PC-3 (cell line): Measurements from ENCODE around the gene GSTT2. TPM values are rescaled to one million over a fixed set of nuclear protein-coding genes. Genes with fewer than 3 reads are reported as not detected.
"Not testable (repeated sequence)": the region's sequence is repeated elsewhere in the genome, so short reads cannot be mapped to it uniquely, and the experiment has no call there.

ENCODE experiments used
- ATAC-seq: fragments of 200-7000 bp; cut with Tn5 transposase; 2 replicates; pipeline ENCODE4 v1.9.1; 2020; ENCODE audit warnings: mild to moderate bottlenecking, moderate library complexity
- BruUV-seq: library from RNA; stranded (reverse); fragments of 400-500 nt; replicated peaks from 2 replicates; lab custom pipeline; 2021; lab: Mats Ljungman, UMichigan
- CTCF ChIA-PET: fragments of 300-600 bp; sonication (Branson Sonifier 250); formaldehyde crosslinking; loops from one replicate; lab custom pipeline; 2022; ENCODE audit warnings: antibody characterized with exemption; lab: Charles Lee
- POLR2A ChIA-PET: fragments of 300-600 bp; sonication (Branson Sonifier 250); formaldehyde crosslinking; loops from one replicate; lab custom pipeline; 2022; ENCODE audit warnings: antibody characterized with exemption; ENCODE audit not compliant: unreplicated experiment; lab: Charles Lee
- DNase-seq: peaks from one replicate; pipeline ENCODE4 v3.0.0-alpha.2; 2015
- H2AFZ ChIP-seq: fragments of 300-600 bp; sonication (generic); 2 replicates; pipeline ENCODE4 v1.6.0; 2016; ENCODE audit warnings: antibody characterized with exemption, low read length
- H3F3A ChIP-seq: fragments of 300-600 bp; sonication (generic); one replicate; pipeline ENCODE4 v1.6.0; 2017; ENCODE audit warnings: antibody characterized with exemption, low read length, control low read depth, mild to moderate bottlenecking; ENCODE audit not compliant: unreplicated experiment
- H3K27ac ChIP-seq: fragments of 300-600 bp; sonication (generic); 2 replicates; pipeline ENCODE4 v1.5.1; 2016; ENCODE audit warnings: mild to moderate bottlenecking, low read length
- H3K27me3 ChIP-seq: fragments of 300-600 bp; sonication (generic); 2 replicates; pipeline ENCODE4 v1.6.1; 2016; ENCODE audit warnings: low read length, mixed read lengths
- H3K36me3 ChIP-seq: fragments of 300-600 bp; sonication (generic); 2 replicates; pipeline ENCODE4 v1.6.1; 2016; ENCODE audit warnings: low read depth, mixed run types, low read length, mixed read lengths
- H3K4me1 ChIP-seq: fragments of 300-600 bp; sonication (generic); 2 replicates; pipeline ENCODE4 v1.5.1; 2016; ENCODE audit warnings: low read length; ENCODE audit not compliant: insufficient read depth
- H3K4me2 ChIP-seq: fragments of 300-600 bp; sonication (generic); 2 replicates; pipeline ENCODE4 v1.6.0; 2016; ENCODE audit warnings: low read length
- H3K4me3 ChIP-seq: fragments of 300-600 bp; sonication (generic); 2 replicates; pipeline ENCODE4 v1.5.1; 2016; ENCODE audit warnings: mild to moderate bottlenecking, low read length, mixed read lengths
- H3K79me2 ChIP-seq: fragments of 300-600 bp; sonication (generic); 2 replicates; pipeline ENCODE4 v1.6.1; 2017; ENCODE audit warnings: low read length, mixed read lengths
- H3K9ac ChIP-seq: fragments of 300-600 bp; sonication (generic); 2 replicates; pipeline ENCODE4 v1.6.0; 2016; ENCODE audit warnings: mild to moderate bottlenecking, low read length
- H3K9me2 ChIP-seq: fragments of 300-600 bp; sonication (generic); replicated peaks from 2 replicates; pipeline ENCODE4 v1.6.1; 2016; ENCODE audit warnings: mixed run types, low read length, mixed read lengths
- H3K9me3 ChIP-seq: fragments of 300-600 bp; sonication (generic); 2 replicates; pipeline ENCODE4 v1.6.1; 2016; ENCODE audit warnings: low read length, mixed read lengths
- H4K20me1 ChIP-seq: fragments of 300-600 bp; sonication (generic); 2 replicates; pipeline ENCODE4 v1.6.1; 2016; ENCODE audit warnings: low read length, mixed read lengths
- intact Hi-C: fragments of 100-400 bp; cut with micrococcal nuclease; formaldehyde crosslinking; loops from 2 replicates; pipeline ENCODE4 v1.9.0; 2023
- total RNA-seq: library from RNA; depleted of rRNA; stranded (reverse); fragments of >200 nt; gene quantifications from 2 replicates; pipeline ENCODE4 v1.2.3, GENCODE V29; 2014
- TF ChIP-seq, protein P1 (sequence below): fragments of 300-600 bp; sonication (generic); conservative IDR thresholded peaks from 2 replicates; pipeline ENCODE4 v1.5.1; 2017; ENCODE audit warnings: antibody characterized with exemption, low read depth, mild to moderate bottlenecking, low read length

Gene GSTT2
- total RNA-seq, 1 experiment from 2014 or later: not detected

DNA sequence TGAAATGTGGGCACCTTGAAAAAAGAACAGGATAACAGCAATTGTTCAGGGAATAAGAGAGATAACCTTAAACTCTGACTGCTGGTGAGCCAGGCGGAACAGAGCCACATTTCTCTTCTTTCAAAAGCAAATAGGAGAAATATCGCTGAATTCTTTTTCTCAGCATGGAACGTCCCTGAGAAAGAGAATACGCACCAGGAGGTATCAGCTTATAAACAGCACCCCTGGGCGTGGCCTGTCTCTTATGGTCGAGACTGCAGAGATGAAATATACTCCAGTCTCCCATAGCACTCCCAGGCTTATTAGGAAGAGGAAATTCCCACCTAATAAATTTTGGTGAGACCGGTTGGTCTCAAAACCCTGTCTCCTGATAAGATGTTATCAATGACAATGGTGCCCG is 24.0 kb upstream of the GSTT2 start:
- H3K9me2 ChIP-seq, H3K27ac ChIP-seq, H2AFZ ChIP-seq, H3K9me3 ChIP-seq, H3K9ac ChIP-seq, CTCF ChIA-PET, ATAC-seq, H3K79me2 ChIP-seq, H3K27me3 ChIP-seq, H3K36me3 ChIP-seq, H3K4me3 ChIP-seq, H4K20me1 ChIP-seq, BruUV-seq, H3K4me1 ChIP-seq, H3K4me2 ChIP-seq, H3F3A ChIP-seq, DNase-seq, POLR2A ChIA-PET: not testable (repeated sequence)
- intact Hi-C loops: loop anchor here (10.0 kb wide), 1 partner anchor 219 kb away; no protein-coding TSS in a partner anchor

DNA sequence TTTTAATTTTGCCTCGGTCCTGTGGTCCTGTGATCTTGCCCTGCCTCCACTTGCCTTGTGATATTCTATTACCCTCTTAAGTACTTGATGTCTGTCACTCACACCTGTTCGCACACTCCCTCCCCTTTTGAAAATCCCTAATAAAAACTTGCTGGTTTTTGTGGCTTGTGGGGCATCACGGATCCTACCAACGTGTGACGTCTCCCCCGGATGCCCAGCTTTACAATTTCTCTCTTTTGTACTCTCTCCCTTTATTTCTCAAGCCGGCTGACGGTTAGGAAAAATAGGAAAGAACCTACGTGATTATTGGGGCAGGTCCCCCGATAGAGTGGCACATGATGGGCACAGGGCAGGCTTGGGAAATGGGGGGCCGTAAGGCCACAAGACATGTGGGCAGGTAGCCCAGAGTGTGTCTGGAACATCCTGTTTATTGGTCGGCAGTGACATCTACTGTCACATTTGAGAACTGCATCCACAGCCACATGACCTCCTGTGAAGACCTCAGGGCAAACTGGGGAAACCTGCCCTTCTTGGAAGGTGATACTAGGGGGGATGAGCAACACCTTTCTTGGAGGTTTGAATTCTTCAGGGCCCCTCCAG is 23.5 kb upstream of the GSTT2 start:
- BruUV-seq, H3F3A ChIP-seq, H3K27me3 ChIP-seq, H3K4me3 ChIP-seq, H3K9me3 ChIP-seq, H3K79me2 ChIP-seq, H3K36me3 ChIP-seq, H4K20me1 ChIP-seq, POLR2A ChIA-PET, CTCF ChIA-PET, H3K27ac ChIP-seq, H3K9me2 ChIP-seq, H3K4me1 ChIP-seq, H3K4me2 ChIP-seq, H3K9ac ChIP-seq: not testable (repeated sequence)
- peak; percentile 52 for ATAC-seq
- TF ChIP-seq, protein P1, sequence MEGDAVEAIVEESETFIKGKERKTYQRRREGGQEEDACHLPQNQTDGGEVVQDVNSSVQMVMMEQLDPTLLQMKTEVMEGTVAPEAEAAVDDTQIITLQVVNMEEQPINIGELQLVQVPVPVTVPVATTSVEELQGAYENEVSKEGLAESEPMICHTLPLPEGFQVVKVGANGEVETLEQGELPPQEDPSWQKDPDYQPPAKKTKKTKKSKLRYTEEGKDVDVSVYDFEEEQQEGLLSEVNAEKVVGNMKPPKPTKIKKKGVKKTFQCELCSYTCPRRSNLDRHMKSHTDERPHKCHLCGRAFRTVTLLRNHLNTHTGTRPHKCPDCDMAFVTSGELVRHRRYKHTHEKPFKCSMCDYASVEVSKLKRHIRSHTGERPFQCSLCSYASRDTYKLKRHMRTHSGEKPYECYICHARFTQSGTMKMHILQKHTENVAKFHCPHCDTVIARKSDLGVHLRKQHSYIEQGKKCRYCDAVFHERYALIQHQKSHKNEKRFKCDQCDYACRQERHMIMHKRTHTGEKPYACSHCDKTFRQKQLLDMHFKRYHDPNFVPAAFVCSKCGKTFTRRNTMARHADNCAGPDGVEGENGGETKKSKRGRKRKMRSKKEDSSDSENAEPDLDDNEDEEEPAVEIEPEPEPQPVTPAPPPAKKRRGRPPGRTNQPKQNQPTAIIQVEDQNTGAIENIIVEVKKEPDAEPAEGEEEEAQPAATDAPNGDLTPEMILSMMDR: peak; percentile 62
- H2AFZ ChIP-seq: 0 out of 2 replicates have a peak overlapping the region, but pooled peaks have one; percentile 48
- intact Hi-C loops: loop anchor here (10.0 kb wide), 1 partner anchor 218 kb away; no protein-coding TSS in a partner anchor
- DNase-seq: peak; percentile 85

DNA sequence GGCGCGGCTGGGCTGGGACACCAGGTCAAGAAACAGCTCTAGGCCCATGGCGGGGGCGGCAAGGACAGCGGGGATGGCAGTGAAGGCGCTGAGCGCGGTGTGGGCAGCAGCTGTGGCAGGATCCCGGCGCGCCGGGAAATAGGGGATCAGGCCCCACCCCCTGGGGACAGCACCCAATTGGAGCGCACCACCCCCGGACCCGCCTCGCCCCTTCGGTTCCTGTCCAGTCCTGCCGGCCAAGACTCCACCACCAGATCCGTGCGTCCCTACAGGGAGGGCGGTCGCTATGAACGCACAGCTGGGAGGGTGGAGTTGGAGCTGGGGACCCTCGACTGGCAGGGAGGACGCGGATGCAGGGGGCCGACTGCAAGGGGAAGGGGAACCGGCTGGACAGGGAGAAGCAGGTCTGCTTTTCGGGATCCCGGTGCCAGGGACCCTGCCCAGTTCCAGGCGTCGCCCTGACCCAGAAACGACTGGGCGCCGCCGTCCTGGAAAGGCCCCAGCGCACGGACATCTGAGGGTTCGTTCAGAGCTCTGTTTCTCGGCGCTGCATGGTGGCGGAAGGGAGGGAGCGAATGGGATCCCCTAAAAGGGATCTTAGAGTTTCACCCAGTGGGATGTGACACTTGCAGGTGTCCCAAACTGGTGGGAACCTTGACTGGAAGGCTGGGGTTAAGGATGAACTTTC is 18.7 kb upstream of the GSTT2 start, which contains the start of gene GSTT2B:
Gene GSTT2B (minus strand): TSS at position 112 of the 688 bp plus-strand sequence. CDS start 64 bp downstream, at position 48.
- H3K9me3 ChIP-seq, DNase-seq, H3F3A ChIP-seq, H3K36me3 ChIP-seq, H3K9ac ChIP-seq, BruUV-seq, H4K20me1 ChIP-seq, H3K79me2 ChIP-seq, H3K27ac ChIP-seq, CTCF ChIA-PET, H3K9me2 ChIP-seq, H2AFZ ChIP-seq, POLR2A ChIA-PET, intact Hi-C loops, H3K27me3 ChIP-seq, H3K4me1 ChIP-seq, H3K4me3 ChIP-seq, H3K4me2 ChIP-seq: not testable (repeated sequence)
- ATAC-seq: peak; percentile 89

DNA sequence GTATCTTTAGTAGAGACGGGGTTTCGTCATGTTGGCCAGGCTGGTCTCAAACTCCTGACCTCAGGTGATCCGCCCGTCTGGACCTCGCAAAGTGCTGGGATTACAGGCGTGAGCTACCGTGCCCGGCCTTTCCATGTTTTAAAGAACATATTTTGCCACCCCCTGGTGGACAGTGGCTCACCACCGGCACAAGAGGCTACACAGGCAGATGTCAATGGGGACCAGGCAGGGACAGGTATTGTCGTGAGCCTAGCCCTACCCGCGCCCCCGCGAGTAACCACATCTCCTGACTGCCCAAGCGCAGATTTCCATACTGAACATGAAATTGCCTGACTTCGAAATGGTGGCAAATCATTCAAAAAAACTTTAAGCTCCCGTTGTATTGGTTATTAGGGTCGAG is 13.8 kb upstream of the GSTT2 start:
- H4K20me1 ChIP-seq, H2AFZ ChIP-seq, H3K9ac ChIP-seq, H3K4me2 ChIP-seq, DNase-seq, H3K4me1 ChIP-seq, H3K4me3 ChIP-seq, POLR2A ChIA-PET, intact Hi-C loops, H3K9me3 ChIP-seq, H3K27me3 ChIP-seq, H3F3A ChIP-seq, H3K9me2 ChIP-seq, CTCF ChIA-PET, BruUV-seq, H3K27ac ChIP-seq: not testable (repeated sequence)
- H3K36me3 ChIP-seq: peaks cover 15% of the 10 kb centered on the region
- ATAC-seq: peak; percentile 48
- peaks cover 11% of the 10 kb centered on the region for H3K79me2 ChIP-seq

DNA sequence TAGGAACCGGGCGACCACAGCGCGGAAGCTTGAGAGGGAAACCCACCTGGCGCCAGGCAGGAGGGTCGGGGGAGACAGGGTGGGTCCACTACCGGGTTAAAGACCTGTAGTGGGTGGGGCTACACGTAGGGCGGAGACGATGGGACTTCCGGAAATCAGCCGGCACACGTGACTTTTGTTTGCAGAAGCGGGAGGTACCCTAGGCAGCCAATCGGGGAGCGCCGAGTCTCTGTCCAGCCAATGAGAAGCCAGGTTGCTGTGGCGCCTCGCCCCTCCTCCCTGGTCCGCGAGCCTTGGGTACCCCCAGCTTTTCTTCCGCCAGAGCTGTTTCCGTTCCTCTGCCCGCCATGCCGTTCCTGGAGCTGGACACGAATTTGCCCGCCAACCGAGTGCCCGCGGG is 13.4 kb upstream of the GSTT2 start, which contains the start of gene DDTL:
Gene DDTL (plus strand): TSS at position 321 of the 400 bp plus-strand sequence. CDS start 27 bp downstream, at position 348.
- peak; percentile 92 for ATAC-seq
- Histone ChIP-seq H3K36me3 (peaks cover 20% of the 10 kb centered on the region), H3K79me2 (peaks cover 16% of the 10 kb centered on the region)
- POLR2A ChIA-PET, H4K20me1 ChIP-seq, BruUV-seq, DNase-seq, H3K4me1 ChIP-seq, H3K9ac ChIP-seq, H2AFZ ChIP-seq, H3K4me2 ChIP-seq, H3K9me2 ChIP-seq, H3K27me3 ChIP-seq, H3K4me3 ChIP-seq, intact Hi-C loops, H3K27ac ChIP-seq, H3K9me3 ChIP-seq, CTCF ChIA-PET, H3F3A ChIP-seq: not testable (repeated sequence)
